Endodermal cell (in vitro differentiated cells): ENCODE data around the gene ROR1. TPM values are rescaled to one million over a fixed set of nuclear protein-coding genes. Genes with fewer than 3 reads are reported as not detected.
A peak's percentile ranks its signal among the peaks of the same experiment; 100 is the strongest.

Experiments used
- DNase-seq: peaks from one replicate; pipeline ENCODE4 v3.0.0-alpha.2; 2017
- H3K27ac ChIP-seq: 2 replicates; pipeline ENCODE4 v1.5.1; 2013; ENCODE audit warnings: mild to moderate bottlenecking, low read depth, low read length, moderate library complexity
- H3K27me3 ChIP-seq: 2 replicates; pipeline ENCODE4 v1.6.1; 2013; ENCODE audit warnings: mild to moderate bottlenecking, low read length, moderate library complexity; ENCODE audit not compliant: insufficient read depth, control insufficient read depth, poor library complexity, severe bottlenecking
- H3K36me3 ChIP-seq: 2 replicates; pipeline ENCODE4 v1.7.0; 2013; ENCODE audit warnings: mild to moderate bottlenecking, low read length, moderate library complexity; ENCODE audit not compliant: control insufficient read depth, insufficient read depth
- H3K4me1 ChIP-seq: one replicate; pipeline ENCODE4 v1.7.0; 2013; ENCODE audit warnings: low read length; ENCODE audit not compliant: control insufficient read depth, insufficient read depth
- H3K4me3 ChIP-seq: 2 replicates; pipeline ENCODE4 v1.5.1; 2013; ENCODE audit warnings: mild to moderate bottlenecking, low read length, moderate library complexity
- H3K9ac ChIP-seq: 2 replicates; pipeline ENCODE4 v1.6.1; 2013; ENCODE audit warnings: mild to moderate bottlenecking, low read length, moderate library complexity; ENCODE audit not compliant: poor library complexity, severe bottlenecking; ENCODE audit errors: extremely low read depth
- H3K9me3 ChIP-seq: 2 replicates; pipeline ENCODE4 v1.6.1; 2013; ENCODE audit warnings: mild to moderate bottlenecking, low read length, moderate library complexity; ENCODE audit not compliant: control insufficient read depth
- H3K27ac Mint-ChIP-seq: 2 replicates; pipeline ENCODE4 v1.8.0; 2020; ENCODE audit warnings: mixed read lengths
- H3K27me3 Mint-ChIP-seq: 2 replicates; pipeline ENCODE4 v1.8.0; 2021; ENCODE audit warnings: mild to moderate bottlenecking, mixed read lengths; ENCODE audit not compliant: insufficient read depth
- H3K36me3 Mint-ChIP-seq: 2 replicates; pipeline ENCODE4 v1.8.0; 2020; ENCODE audit warnings: low read depth, mixed read lengths
- H3K4me1 Mint-ChIP-seq: 2 replicates; pipeline ENCODE4 v1.8.0; 2020; ENCODE audit warnings: mixed read lengths
- H3K4me3 Mint-ChIP-seq: 2 replicates; pipeline ENCODE4 v1.8.0; 2020; ENCODE audit warnings: mild to moderate bottlenecking, moderate library complexity, mixed read lengths
- H3K9me3 Mint-ChIP-seq: 2 replicates; pipeline ENCODE4 v1.8.0; 2020; ENCODE audit warnings: mild to moderate bottlenecking, mixed read lengths
- WGBS, 2 experiments: methylation state at CpG; one replicate each; pipeline versions ENCODE4 v1.1.5 to v1.1.7; 2013; ENCODE audit warnings: missing lambda C conversion rate in 2 of 2, mixed read lengths in 1 of 2; ENCODE audit not compliant: insufficient coverage in 1 of 2, insufficient read length in 1 of 2; 5-methylcytosine and 5-hydroxymethylcytosine counted together
- total RNA-seq, 2 donors: library from RNA; stranded (reverse); fragmentation: NEBNext Ultra II Directional in 1 of 2; extraction: Animal tissue kit (Norgen Biotek cat#: 25700) in 1 of 2; gene quantifications; 2 replicates in 1 of 2; 3 replicates in 1 of 2; pipeline ENCODE4 v1.2.1, GENCODE V29; 2021
- TF ChIP-seq, protein P1 (sequence below): fragments of 200-600 bp; sonication (generic); conservative IDR thresholded peaks from 2 replicates; pipeline ENCODE4 v1.5.0; 2021; ENCODE audit warnings: antibody characterized with exemption, mild to moderate bottlenecking

The ROR1 gene
- total RNA-seq, 2 donors from 2014 or later, result 77.4 to 77.9 TPM

DNA sequence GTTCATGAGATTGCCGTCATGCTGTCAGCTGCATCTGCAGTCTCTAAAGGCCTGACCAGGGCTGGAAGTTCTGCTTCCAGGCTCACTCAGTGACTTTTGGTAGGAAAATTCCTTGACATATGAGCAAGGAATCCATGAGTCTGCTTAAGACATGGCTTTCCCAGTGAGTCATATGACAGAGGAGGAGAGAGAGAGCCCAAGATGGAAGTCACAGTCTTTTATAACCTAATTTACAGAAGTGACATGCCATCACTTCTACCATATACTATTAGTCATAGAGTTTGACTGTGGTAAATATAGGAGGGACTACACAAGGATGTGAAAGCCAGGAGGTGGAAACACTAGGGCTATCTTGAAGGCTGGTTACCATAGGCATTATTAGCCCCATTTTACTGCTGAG, 115.2 kb downstream of the ROR1 start:
- no peak overlapping the region for H3K4me3 ChIP-seq
- TF ChIP-seq, protein P1, sequence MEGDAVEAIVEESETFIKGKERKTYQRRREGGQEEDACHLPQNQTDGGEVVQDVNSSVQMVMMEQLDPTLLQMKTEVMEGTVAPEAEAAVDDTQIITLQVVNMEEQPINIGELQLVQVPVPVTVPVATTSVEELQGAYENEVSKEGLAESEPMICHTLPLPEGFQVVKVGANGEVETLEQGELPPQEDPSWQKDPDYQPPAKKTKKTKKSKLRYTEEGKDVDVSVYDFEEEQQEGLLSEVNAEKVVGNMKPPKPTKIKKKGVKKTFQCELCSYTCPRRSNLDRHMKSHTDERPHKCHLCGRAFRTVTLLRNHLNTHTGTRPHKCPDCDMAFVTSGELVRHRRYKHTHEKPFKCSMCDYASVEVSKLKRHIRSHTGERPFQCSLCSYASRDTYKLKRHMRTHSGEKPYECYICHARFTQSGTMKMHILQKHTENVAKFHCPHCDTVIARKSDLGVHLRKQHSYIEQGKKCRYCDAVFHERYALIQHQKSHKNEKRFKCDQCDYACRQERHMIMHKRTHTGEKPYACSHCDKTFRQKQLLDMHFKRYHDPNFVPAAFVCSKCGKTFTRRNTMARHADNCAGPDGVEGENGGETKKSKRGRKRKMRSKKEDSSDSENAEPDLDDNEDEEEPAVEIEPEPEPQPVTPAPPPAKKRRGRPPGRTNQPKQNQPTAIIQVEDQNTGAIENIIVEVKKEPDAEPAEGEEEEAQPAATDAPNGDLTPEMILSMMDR, result no peak
- Mint-ChIP-seq H3K9me3 (no peaks in the 10 kb centered on the region), H3K36me3 (peaks cover 8% of the 10 kb centered on the region), H3K4me3 (no peak overlapping the region), H3K27me3 (no peaks in the 10 kb centered on the region), H3K27ac (no peak overlapping the region), H3K4me1 (peaks cover 25% of the 10 kb centered on the region)
- no peak overlapping the region for H3K9ac ChIP-seq
- no peak for DNase-seq
- peaks cover 6% of the 10 kb centered on the region for H3K36me3 ChIP-seq
- 93% methylated on average over 1 of the region's 1 CpG; no CpG with 5 or more reads in 1 of the 2 experiments for WGBS, 2 experiments
- H3K9me3 ChIP-seq, result no peaks in the 10 kb centered on the region
- peaks cover 5% of the 10 kb centered on the region for H3K4me1 ChIP-seq
- no peak overlapping the region for H3K27ac ChIP-seq
- no peaks in the 10 kb centered on the region for H3K27me3 ChIP-seq

DNA sequence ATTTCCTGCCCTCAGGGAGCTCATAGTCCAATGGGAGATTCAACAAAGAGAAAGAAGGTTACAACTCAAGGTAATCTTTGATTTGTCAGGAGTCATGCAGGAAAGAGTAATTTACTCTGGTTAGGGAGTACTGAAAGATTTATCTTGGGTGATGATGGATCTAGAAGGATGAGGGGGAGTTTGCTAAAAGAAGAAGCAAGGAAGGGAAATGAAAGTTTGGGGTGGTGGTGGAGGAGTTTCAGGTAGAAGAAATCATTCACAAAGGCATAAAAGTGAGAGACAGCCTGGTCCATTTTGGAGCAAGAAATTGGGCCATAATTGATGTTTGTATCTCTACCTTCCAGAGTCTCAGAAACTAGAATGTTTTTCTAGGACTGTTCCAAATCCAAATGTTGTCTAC, 116.7 kb downstream of the ROR1 start:
- Histone ChIP-seq H3K9ac (no peak overlapping the region), H3K9me3 (no peaks in the 10 kb centered on the region), H3K27ac (no peak overlapping the region), H3K4me3 (no peak overlapping the region), H3K36me3 (peaks cover 6% of the 10 kb centered on the region), H3K4me1 (no peaks in the 10 kb centered on the region), H3K27me3 (no peaks in the 10 kb centered on the region)
- peaks cover 6% of the 10 kb centered on the region for H3K36me3 Mint-ChIP-seq
- no peak overlapping the region for H3K27ac Mint-ChIP-seq
- no peak overlapping the region for H3K4me3 Mint-ChIP-seq
- DNase-seq, result no peak
- TF ChIP-seq, protein P1, result no peak
- no peaks in the 10 kb centered on the region for H3K27me3 Mint-ChIP-seq
- peaks cover 14% of the 10 kb centered on the region for H3K4me1 Mint-ChIP-seq
- H3K9me3 Mint-ChIP-seq, result no peaks in the 10 kb centered on the region

DNA sequence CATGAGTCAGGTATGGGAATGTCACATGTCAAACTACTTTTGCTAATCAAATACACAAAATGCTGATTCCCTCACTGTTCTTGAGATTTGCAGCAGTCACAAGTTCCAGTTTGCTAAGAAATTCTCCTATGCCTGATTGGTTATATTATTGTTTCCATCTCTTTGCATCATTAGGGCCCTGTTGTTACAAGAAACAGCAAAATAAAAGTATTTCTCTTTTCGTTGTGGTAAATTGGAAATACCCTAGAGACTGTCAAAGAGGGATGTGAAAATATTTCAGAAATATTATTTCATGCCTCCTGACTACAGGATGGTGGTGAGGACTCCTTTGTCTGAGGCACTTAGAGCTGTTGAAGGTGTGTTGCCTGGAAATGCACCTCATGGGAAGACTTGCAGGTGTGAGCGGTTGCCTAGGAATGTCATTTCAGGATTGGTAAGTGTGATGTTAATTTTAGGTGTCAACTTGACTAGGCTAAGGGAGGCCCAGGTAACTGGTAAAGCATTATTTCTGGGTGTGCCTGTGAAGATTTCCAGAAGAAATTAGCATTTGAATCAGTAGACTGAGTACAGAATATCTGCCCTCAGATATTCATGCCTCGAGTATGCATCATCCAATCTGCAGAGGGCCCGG, 117.4 kb downstream of the ROR1 start:
- DNase-seq, result peak; percentile 63
- no peak overlapping the region for H3K27ac ChIP-seq

More for the DNA sequence above, 117.4 kb downstream of the ROR1 start:
- Histone ChIP-seq H3K27me3 (no peaks in the 10 kb centered on the region), H3K4me1 (no peaks in the 10 kb centered on the region), H3K36me3 (peaks cover 6% of the 10 kb centered on the region), H3K4me3 (no peak overlapping the region), H3K9me3 (no peaks in the 10 kb centered on the region), H3K9ac (no peak overlapping the region)
- 89 to 90% methylated on average over 4 of the region's 4 CpGs for WGBS, 2 experiments
- Mint-ChIP-seq H3K36me3 (peaks cover 6% of the 10 kb centered on the region), H3K27ac (no peak overlapping the region), H3K9me3 (no peaks in the 10 kb centered on the region), H3K4me1 (peaks cover 15% of the 10 kb centered on the region), H3K27me3 (no peaks in the 10 kb centered on the region), H3K4me3 (no peak overlapping the region)
- TF ChIP-seq, protein P1, result no peak
